HepG2 (cell line): ENCODE measurements around the gene PLXNB2. TPM values are rescaled to one million over a fixed set of nuclear protein-coding genes. Genes with fewer than 3 reads are reported as not detected.
A peak's percentile ranks its signal among the peaks of the same experiment; 100 is the strongest.

Experiments
- ATAD3A ChIP-seq: sonication (generic); formaldehyde crosslinking; IDR thresholded peaks from 2 replicates; pipeline ENCODE4 v1.4.0; 2020; ENCODE audit warnings: missing genetic modification reagents
- ATF7-NPFF ChIP-seq: sonication (generic); formaldehyde crosslinking; IDR thresholded peaks from 2 replicates; pipeline ENCODE4 v1.8.1; 2023; ENCODE audit warnings: mild to moderate bottlenecking, low read depth, missing genetic modification reagents, moderate library complexity
- HNRNPLL ChIP-seq: fragments of 200-400 bp; formaldehyde crosslinking; IDR thresholded peaks from 2 replicates; pipeline ENCODE4 v1.6.1; 2017; ENCODE audit warnings: mild to moderate bottlenecking, low read depth, low read length; ENCODE audit not compliant: poor library complexity, severe bottlenecking
- KAT7 ChIP-seq: IDR thresholded peaks from 2 replicates; pipeline ENCODE4 v1.6.1; 2018; ENCODE audit warnings: borderline replicate concordance, missing compliant biosample characterization
- KDM5A ChIP-seq: fragments of 200-600 bp; sonication (generic); IDR thresholded peaks from 2 replicates; pipeline ENCODE4 v1.7.0; 2018; ENCODE audit warnings: antibody characterized with exemption, mild to moderate bottlenecking, low read length, borderline replicate concordance
- LCORL ChIP-seq, 2 experiments: fragments of 450-650 bp in 1 of 2; sonication (generic) in 1 of 2; formaldehyde crosslinking in 1 of 2; IDR thresholded peaks; 2 replicates each; pipeline versions ENCODE4 v1.5.0 to v1.6.1; 2017 to 2020; ENCODE audit warnings: antibody characterized with exemption in 1 of 2, missing genetic modification reagents in 1 of 2
- MIER2 ChIP-seq: IDR thresholded peaks from 2 replicates; pipeline ENCODE4 v1.6.1; 2016; ENCODE audit warnings: missing biosample characterization, missing genetic modification reagents
- NFIC ChIP-seq: IDR thresholded peaks from 2 replicates; pipeline ENCODE4 v1.6.1; 2012; ENCODE audit warnings: mild to moderate bottlenecking, low read length, inconsistent platforms
- PITX1 ChIP-seq: sonication (generic); formaldehyde crosslinking; IDR thresholded peaks from 2 replicates; pipeline ENCODE4 v1.5.1; 2020; ENCODE audit warnings: mild to moderate bottlenecking, missing genetic modification reagents
- PRMT3 ChIP-seq: sonication (generic); formaldehyde crosslinking; IDR thresholded peaks from 2 replicates; pipeline ENCODE4 v1.8.1; 2022; ENCODE audit warnings: low read depth, mild to moderate bottlenecking, moderate library complexity, missing genetic modification reagents, borderline replicate concordance
- RBM39 ChIP-seq: fragments of 200-400 bp; formaldehyde crosslinking; IDR thresholded peaks from one replicate; pipeline ENCODE4 v1.6.1; 2018; ENCODE audit warnings: antibody characterized with exemption, mild to moderate bottlenecking, low read depth, low read length; ENCODE audit not compliant: poor library complexity, severe bottlenecking
- RFXAP ChIP-seq: sonication (generic); formaldehyde crosslinking; IDR thresholded peaks from 2 replicates; pipeline ENCODE4 v1.4.0; 2020; ENCODE audit warnings: missing genetic modification reagents, borderline replicate concordance
- SRSF4 ChIP-seq: fragments of 200-400 bp; formaldehyde crosslinking; IDR thresholded peaks from one replicate; pipeline ENCODE4 v1.6.1; 2018; ENCODE audit warnings: mild to moderate bottlenecking, low read depth, low read length, moderate library complexity; ENCODE audit not compliant: poor library complexity, severe bottlenecking
- ZNF138 ChIP-seq: sonication (generic); formaldehyde crosslinking; IDR thresholded peaks from 2 replicates; pipeline ENCODE4 v1.5.0; 2020; ENCODE audit warnings: mild to moderate bottlenecking, low read depth, missing genetic modification reagents
- ZNF224 ChIP-seq: sonication (generic); formaldehyde crosslinking; IDR thresholded peaks from 2 replicates; pipeline ENCODE4 v1.5.0; 2020; ENCODE audit warnings: mild to moderate bottlenecking, missing genetic modification reagents
- ZNF292 ChIP-seq: sonication (generic); formaldehyde crosslinking; IDR thresholded peaks from 2 replicates; pipeline ENCODE4 v1.8.1; 2022; ENCODE audit warnings: mild to moderate bottlenecking, low read depth, missing genetic modification reagents, borderline replicate concordance
- ZNF510 ChIP-seq: sonication (generic); formaldehyde crosslinking; IDR thresholded peaks from 2 replicates; pipeline ENCODE4 v1.4.0; 2020; ENCODE audit warnings: low read depth, mild to moderate bottlenecking, missing genetic modification reagents
- ZNF563 ChIP-seq: sonication (generic); formaldehyde crosslinking; IDR thresholded peaks from 2 replicates; pipeline ENCODE4 v1.8.0; 2022; ENCODE audit warnings: mild to moderate bottlenecking, moderate library complexity, missing genetic modification reagents
- ZNF629 ChIP-seq: sonication (generic); formaldehyde crosslinking; conservative IDR thresholded peaks from 2 replicates; pipeline ENCODE4 v1.5.0; 2020; ENCODE audit warnings: missing genetic modification reagents
- polyA plus RNA-seq, 8 experiments: library from polyadenylated mRNA; depleted of rRNA in 3 of 8; stranded (reverse) in 7 of 8; unstranded in 1 of 8; fragments of >200 nt; fragmentation: Illumina TruSeq in 4 of 8; extraction: Trizol in 4 of 8; gene quantifications; 2 replicates each; pipeline versions ENCODE4 v1.2.1 to v1.2.3, GENCODE V29; 2011 to 2016; ENCODE audit warnings: low read depth in 4 of 8, missing spikeins in 1 of 8, mixed read lengths in 1 of 8; ENCODE audit not compliant: insufficient read depth in 1 of 8
- total RNA-seq, 5 experiments: library from RNA; depleted of rRNA; stranded (reverse); fragments of >200 nt; fragmentation: Illumina TruSeq; extraction: Trizol; gene quantifications; 2 replicates each; pipeline ENCODE4 v1.2.3, GENCODE V29; 2016; ENCODE audit warnings: low read depth in 1 of 5
- TF ChIP-seq, protein P1 (sequence below): sonication (generic); formaldehyde crosslinking; IDR thresholded peaks from 2 replicates; pipeline ENCODE4 v1.8.0; 2022; ENCODE audit warnings: missing genetic modification reagents, mild to moderate bottlenecking, moderate library complexity, borderline replicate concordance
- TF ChIP-seq, protein P2 (sequence below): sonication (generic); formaldehyde crosslinking; IDR thresholded peaks from 2 replicates; pipeline ENCODE4 v1.8.0; 2022; ENCODE audit warnings: low read depth, missing genetic modification reagents
- TF ChIP-seq, protein P3 (sequence below): IDR thresholded peaks from 2 replicates; pipeline ENCODE4 v1.6.1; 2012; ENCODE audit warnings: inconsistent platforms
- TF ChIP-seq, protein P4 (sequence below): sonication (generic); formaldehyde crosslinking; IDR thresholded peaks from 2 replicates; pipeline ENCODE4 v1.5.0; 2020; ENCODE audit warnings: missing genetic modification reagents

The PLXNB2 gene
- total and polyA plus RNA-seq, 2 of the 13 experiments (the other 11 are each of a cell fraction or from before 2014, with no cell fraction given), result 32.6 to 68.9 TPM

DNA sequence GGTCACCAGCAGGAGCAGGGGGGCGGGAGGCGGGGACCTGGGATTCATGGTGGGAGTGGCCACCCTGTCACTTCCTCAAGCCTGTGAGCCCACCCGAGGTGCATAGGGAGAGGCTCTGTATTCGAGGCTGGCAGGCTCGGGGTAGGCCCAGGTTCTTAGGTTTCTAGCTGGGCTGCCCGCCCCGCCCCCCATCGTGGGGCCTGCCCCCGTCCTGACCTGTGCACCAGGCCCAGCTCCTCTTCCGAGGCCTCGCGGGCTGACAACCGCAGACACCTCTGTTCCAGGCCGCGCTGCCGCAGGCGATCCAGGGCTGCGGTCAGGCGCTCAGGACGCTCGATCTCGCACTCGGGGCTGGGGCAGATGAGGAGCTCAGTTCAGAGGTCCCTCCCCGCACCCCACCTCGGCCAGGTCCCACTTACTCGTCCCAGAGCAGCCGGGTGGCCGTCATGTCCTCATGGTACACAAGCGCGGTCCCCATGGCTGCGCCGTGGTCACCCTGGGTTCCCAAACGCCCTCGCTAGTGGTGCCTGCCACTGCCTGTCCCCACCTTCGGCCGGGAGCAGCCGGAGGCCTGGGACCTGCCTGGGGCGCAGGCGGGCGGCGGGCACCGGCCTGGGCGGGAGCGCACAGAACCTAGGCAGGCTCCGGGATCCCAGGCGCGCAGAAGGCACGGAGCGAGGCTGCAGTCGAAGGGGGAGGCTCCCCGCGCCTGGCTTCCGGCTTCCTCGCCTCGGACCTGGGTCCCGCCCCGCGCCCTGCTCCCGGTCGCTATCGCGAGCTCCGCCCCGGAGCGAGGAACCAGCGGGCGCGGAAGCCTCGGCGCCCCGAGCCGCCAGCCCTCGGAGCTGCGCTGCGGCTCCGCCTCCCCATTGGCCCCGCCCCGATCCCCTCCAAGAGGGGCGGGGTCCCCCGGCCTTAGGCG, 56.6 kb downstream of the PLXNB2 start, which contains the start of gene HDAC10 (continued):
- TF ChIP-seq KAT7 (CRISPR knock-in tag), result no peak
- TF ChIP-seq RBM39, result no peak
- no peak for TF ChIP-seq ZNF138 (CRISPR knock-in tag)
- TF ChIP-seq LCORL (IDR thresholded peaks at IDR 0.05), result no peak
- peak; percentile 85 for TF ChIP-seq LCORL (CRISPR knock-in tag; IDR thresholded peaks at IDR 0.05)
- no peak for TF ChIP-seq PITX1
- peak; percentile 70; the same call in 1 of the 2 replicates for TF ChIP-seq ZNF563
- TF ChIP-seq ZNF510 (CRISPR knock-in tag), result no peak
- TF ChIP-seq RFXAP (CRISPR knock-in tag), result no peak
- peak; percentile 75; the same call in 1 of the 2 replicates for TF ChIP-seq ZNF224
- no peak for TF ChIP-seq ZNF292 (CRISPR knock-in tag)
- TF ChIP-seq PRMT3 (CRISPR knock-in tag), result no peak
- TF ChIP-seq SRSF4, result no peak
- no peak for TF ChIP-seq NFIC
- no peak for TF ChIP-seq ATAD3A (CRISPR knock-in tag)
- TF ChIP-seq, protein P1, sequence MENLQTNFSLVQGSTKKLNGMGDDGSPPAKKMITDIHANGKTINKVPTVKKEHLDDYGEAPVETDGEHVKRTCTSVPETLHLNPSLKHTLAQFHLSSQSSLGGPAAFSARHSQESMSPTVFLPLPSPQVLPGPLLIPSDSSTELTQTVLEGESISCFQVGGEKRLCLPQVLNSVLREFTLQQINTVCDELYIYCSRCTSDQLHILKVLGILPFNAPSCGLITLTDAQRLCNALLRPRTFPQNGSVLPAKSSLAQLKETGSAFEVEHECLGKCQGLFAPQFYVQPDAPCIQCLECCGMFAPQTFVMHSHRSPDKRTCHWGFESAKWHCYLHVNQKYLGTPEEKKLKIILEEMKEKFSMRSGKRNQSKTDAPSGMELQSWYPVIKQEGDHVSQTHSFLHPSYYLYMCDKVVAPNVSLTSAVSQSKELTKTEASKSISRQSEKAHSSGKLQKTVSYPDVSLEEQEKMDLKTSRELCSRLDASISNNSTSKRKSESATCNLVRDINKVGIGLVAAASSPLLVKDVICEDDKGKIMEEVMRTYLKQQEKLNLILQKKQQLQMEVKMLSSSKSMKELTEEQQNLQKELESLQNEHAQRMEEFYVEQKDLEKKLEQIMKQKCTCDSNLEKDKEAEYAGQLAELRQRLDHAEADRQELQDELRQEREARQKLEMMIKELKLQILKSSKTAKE (CRISPR knock-in tag), result no peak
- TF ChIP-seq, protein P2, sequence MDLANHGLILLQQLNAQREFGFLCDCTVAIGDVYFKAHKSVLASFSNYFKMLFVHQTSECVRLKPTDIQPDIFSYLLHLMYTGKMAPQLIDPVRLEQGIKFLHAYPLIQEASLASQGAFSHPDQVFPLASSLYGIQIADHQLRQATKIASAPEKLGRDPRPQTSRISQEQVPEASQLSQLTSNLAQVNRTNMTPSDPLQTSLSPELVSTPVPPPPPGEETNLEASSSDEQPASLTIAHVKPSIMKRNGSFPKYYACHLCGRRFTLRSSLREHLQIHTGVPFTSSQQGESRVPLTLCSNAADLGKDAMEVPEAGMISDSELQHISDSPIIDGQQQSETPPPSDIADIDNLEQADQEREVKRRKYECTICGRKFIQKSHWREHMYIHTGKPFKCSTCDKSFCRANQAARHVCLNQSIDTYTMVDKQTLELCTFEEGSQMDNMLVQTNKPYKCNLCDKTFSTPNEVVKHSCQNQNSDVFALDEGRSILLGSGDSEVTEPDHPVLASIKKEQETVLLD (CRISPR knock-in tag), result peak; percentile 78
- TF ChIP-seq HNRNPLL, result peak; percentile 56
- TF ChIP-seq MIER2 (CRISPR knock-in tag), result no peak
- TF ChIP-seq, protein P3, sequence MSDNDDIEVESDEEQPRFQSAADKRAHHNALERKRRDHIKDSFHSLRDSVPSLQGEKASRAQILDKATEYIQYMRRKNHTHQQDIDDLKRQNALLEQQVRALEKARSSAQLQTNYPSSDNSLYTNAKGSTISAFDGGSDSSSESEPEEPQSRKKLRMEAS, result peak; percentile 67
- TF ChIP-seq, protein P4, sequence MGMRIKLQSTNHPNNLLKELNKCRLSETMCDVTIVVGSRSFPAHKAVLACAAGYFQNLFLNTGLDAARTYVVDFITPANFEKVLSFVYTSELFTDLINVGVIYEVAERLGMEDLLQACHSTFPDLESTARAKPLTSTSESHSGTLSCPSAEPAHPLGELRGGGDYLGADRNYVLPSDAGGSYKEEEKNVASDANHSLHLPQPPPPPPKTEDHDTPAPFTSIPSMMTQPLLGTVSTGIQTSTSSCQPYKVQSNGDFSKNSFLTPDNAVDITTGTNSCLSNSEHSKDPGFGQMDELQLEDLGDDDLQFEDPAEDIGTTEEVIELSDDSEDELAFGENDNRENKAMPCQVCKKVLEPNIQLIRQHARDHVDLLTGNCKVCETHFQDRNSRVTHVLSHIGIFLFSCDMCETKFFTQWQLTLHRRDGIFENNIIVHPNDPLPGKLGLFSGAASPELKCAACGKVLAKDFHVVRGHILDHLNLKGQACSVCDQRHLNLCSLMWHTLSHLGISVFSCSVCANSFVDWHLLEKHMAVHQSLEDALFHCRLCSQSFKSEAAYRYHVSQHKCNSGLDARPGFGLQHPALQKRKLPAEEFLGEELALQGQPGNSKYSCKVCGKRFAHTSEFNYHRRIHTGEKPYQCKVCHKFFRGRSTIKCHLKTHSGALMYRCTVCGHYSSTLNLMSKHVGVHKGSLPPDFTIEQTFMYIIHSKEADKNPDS (CRISPR knock-in tag), result 0 out of 2 replicates have a peak, but pooled peaks have one; percentile 78
- no peak; the same call in 1 of the 2 replicates for TF ChIP-seq KDM5A
- peak; percentile 72; the same call in 1 of the 2 replicates for TF ChIP-seq ATF7-NPFF (CRISPR knock-in tag)
- no peak for TF ChIP-seq ZNF629 (CRISPR knock-in tag)
